ENCODE measurements around the gene IFNA6. TPM values are rescaled to one million over a fixed set of nuclear protein-coding genes. Genes with fewer than 3 reads are reported as not detected.

The IFNA6 gene
- total RNA-seq, 4 donors from 2014 or later: not detected

- TF ChIP-seq, protein P1, sequence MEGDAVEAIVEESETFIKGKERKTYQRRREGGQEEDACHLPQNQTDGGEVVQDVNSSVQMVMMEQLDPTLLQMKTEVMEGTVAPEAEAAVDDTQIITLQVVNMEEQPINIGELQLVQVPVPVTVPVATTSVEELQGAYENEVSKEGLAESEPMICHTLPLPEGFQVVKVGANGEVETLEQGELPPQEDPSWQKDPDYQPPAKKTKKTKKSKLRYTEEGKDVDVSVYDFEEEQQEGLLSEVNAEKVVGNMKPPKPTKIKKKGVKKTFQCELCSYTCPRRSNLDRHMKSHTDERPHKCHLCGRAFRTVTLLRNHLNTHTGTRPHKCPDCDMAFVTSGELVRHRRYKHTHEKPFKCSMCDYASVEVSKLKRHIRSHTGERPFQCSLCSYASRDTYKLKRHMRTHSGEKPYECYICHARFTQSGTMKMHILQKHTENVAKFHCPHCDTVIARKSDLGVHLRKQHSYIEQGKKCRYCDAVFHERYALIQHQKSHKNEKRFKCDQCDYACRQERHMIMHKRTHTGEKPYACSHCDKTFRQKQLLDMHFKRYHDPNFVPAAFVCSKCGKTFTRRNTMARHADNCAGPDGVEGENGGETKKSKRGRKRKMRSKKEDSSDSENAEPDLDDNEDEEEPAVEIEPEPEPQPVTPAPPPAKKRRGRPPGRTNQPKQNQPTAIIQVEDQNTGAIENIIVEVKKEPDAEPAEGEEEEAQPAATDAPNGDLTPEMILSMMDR (IDR thresholded peaks at IDR 0.05; ENCODE audit: low read depth): no peak
Measured at GRCh38 chr9:21336457-21336856, 14.2 kb downstream of the IFNA6 start.

DNA sequence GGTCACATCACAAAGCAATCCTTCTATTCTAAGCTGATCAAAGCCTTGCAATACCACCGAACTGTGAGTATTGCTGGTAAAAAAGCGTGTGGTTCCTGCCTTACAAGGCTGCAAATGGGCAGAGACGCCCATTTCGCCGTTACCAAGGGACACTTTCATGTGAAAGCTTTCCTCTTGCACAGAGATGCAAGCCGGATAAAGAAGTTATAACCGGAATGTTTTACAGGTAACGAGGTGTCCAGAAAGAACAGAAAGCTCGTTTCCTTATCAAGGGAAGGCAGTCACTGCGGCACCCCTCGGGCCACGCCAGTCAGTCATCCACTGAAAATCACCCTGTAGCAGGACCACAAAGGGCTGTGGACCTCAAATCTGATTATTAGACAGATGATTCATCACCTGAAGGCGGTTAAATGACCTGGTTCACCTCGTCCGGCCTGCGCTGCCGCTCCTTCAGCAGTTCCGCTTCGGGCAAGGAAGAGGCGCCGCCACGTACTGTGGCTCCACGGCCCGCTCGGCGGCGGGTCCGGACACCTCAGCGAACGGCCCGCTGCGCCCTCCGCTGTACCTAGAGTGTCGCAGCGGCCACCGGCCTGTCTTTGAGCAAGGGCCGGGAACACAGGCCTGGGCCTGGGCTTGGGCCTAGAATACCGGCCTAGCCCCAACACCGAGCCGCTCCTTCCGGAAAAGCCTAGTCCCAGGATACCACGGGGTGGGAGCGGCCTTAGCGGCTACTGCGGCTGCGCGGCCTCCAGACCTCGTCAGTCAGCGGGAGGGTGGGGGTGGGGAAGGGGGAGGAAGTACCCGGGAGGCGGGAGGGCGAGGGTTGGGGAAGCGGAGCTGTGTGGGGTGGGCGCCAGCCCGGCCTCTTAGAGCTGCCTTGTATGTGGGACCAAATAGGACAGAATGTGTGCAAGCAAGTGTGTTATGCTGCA lies 15.7 kb downstream of the IFNA6 start, which contains the start of gene KLHL9:
Gene KLHL9, minus strand, starts transcription at position 704 of the 932 bp plus-strand sequence. Its CDS starts 545 bp downstream, at position 159.
- TF ChIP-seq, protein P1 (IDR thresholded peaks at IDR 0.05; ENCODE audit: low read depth): no peak

- TF ChIP-seq, protein P1 (IDR thresholded peaks at IDR 0.05; ENCODE audit: low read depth): no peak
Measured at GRCh38 chr9:21333226-21333625, 17.5 kb downstream of the IFNA6 start.

- TF ChIP-seq, protein P1 (IDR thresholded peaks at IDR 0.05; ENCODE audit: low read depth): no peak
Measured at GRCh38 chr9:21331676-21332402, 18.8 kb downstream of the IFNA6 start.

DNA sequence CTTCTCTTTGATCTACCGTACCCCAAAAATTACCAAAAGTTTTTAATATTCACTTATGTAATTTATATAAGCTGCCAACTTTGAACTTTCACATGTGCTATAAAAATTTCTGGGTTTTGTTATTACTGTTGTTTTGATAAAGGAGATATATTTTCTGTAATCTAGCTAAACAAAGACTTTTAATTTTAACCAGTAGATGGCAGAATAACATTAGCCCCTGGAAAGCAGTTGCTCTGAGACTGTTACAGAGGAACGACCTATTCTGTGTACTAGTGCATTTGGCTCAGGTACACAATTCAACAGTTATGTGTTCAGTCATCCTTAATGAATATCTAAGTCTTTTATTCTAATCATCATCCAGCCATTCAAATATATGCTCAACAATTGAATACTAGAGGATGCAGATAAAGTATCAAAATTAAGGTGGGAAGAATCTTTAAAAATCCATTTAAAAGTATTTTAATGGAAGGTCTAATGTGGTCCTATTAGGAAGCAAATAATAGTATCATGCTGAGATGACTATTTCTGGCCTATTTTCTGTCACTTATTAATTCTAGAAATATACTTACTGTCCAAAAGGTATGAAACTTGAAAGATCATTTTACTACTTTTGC lies 24.1 kb downstream of the IFNA6 start:
- TF ChIP-seq, protein P1 (IDR thresholded peaks at IDR 0.05; ENCODE audit: low read depth): no peak

- TF ChIP-seq, protein P1 (IDR thresholded peaks at IDR 0.05; ENCODE audit: low read depth): no peak
Measured at GRCh38 chr9:21324047-21324446, 26.6 kb downstream of the IFNA6 start.
